ENCODE data around the gene R3HDM2. TPM values are rescaled to one million over a fixed set of nuclear protein-coding genes. Genes with fewer than 3 reads are reported as not detected.

The R3HDM2 gene
- total and polyA plus RNA-seq, 2 of the 13 experiments (the other 11 are each of a cell fraction or from before 2014, with no cell fraction given), result 11.1 to 23.5 TPM

DNA sequence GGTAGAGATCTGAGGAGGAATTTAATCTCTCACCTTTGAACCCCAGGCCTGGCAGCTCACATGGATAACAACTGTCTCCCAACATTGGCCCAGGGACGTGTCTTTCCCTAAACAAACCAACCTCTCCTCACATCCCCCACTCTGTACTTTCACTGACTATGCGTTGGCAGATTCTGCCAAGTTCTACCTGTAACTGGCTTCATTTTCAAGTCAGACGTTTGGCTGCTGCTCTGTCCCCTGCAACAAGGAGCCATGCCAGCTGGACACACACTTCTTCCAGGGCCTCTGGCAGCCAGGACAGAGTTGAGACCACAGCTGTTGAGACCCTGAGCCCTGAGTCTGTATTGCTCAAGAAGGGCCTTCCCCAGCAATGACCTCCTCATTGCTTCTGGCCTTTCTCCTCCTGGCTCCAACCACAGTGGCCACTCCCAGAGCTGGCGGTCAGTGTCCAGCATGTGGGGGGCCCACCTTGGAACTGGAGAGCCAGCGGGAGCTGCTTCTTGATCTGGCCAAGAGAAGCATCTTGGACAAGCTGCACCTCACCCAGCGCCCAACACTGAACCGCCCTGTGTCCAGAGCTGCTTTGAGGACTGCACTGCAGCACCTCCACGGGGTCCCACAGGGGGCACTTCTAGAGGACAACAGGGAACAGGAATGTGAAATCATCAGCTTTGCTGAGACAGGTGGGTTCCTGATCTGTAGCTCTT is 3.8 kb upstream of the R3HDM2 start, which contains the start of gene INHBC (continued):
- TF ChIP-seq MXD4 (CRISPR knock-in tag; IDR thresholded peaks at IDR 0.05), result no peak
- TF ChIP-seq, protein P1, sequence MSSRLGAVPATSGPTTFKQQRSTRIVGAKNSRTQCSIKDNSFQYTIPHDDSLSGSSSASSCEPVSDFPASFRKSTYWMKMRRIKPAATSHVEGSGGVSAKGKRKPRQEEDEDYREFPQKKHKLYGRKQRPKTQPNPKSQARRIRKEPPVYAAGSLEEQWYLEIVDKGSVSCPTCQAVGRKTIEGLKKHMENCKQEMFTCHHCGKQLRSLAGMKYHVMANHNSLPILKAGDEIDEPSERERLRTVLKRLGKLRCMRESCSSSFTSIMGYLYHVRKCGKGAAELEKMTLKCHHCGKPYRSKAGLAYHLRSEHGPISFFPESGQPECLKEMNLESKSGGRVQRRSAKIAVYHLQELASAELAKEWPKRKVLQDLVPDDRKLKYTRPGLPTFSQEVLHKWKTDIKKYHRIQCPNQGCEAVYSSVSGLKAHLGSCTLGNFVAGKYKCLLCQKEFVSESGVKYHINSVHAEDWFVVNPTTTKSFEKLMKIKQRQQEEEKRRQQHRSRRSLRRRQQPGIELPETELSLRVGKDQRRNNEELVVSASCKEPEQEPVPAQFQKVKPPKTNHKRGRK (CRISPR knock-in tag; IDR thresholded peaks at IDR 0.05), result no peak
- peak; percentile 45 to 55; a peak in 2 of 4 replicates for TF ChIP-seq POLR2A (IDR thresholded peaks at IDR 0.05; ENCODE audit: insufficient read depth in 1 of 2, low read depth in 2 of 2, low read length in 2 of 2)
- TF ChIP-seq ATM (IDR thresholded peaks at IDR 0.05; ENCODE audit: borderline replicate concordance), result no peak
- no peak for TF ChIP-seq ZNF24 (IDR thresholded peaks at IDR 0.05)
- TF ChIP-seq, protein P2, sequence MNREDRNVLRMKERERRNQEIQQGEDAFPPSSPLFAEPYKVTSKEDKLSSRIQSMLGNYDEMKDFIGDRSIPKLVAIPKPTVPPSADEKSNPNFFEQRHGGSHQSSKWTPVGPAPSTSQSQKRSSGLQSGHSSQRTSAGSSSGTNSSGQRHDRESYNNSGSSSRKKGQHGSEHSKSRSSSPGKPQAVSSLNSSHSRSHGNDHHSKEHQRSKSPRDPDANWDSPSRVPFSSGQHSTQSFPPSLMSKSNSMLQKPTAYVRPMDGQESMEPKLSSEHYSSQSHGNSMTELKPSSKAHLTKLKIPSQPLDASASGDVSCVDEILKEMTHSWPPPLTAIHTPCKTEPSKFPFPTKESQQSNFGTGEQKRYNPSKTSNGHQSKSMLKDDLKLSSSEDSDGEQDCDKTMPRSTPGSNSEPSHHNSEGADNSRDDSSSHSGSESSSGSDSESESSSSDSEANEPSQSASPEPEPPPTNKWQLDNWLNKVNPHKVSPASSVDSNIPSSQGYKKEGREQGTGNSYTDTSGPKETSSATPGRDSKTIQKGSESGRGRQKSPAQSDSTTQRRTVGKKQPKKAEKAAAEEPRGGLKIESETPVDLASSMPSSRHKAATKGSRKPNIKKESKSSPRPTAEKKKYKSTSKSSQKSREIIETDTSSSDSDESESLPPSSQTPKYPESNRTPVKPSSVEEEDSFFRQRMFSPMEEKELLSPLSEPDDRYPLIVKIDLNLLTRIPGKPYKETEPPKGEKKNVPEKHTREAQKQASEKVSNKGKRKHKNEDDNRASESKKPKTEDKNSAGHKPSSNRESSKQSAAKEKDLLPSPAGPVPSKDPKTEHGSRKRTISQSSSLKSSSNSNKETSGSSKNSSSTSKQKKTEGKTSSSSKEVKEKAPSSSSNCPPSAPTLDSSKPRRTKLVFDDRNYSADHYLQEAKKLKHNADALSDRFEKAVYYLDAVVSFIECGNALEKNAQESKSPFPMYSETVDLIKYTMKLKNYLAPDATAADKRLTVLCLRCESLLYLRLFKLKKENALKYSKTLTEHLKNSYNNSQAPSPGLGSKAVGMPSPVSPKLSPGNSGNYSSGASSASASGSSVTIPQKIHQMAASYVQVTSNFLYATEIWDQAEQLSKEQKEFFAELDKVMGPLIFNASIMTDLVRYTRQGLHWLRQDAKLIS (CRISPR knock-in tag; IDR thresholded peaks at IDR 0.05), result no peak
- no peak for TF ChIP-seq FOSL1 (CRISPR knock-in tag; IDR thresholded peaks at IDR 0.05; ENCODE audit: borderline replicate concordance)
- TF ChIP-seq ZNF547 (CRISPR knock-in tag; IDR thresholded peaks at IDR 0.05), result no peak
- TF ChIP-seq SIN3A (IDR thresholded peaks at IDR 0.05; ENCODE audit: borderline replicate concordance, low read depth, low read length), result no peak
- peak; percentile 38 for TF ChIP-seq SAP130 (CRISPR knock-in tag; IDR thresholded peaks at IDR 0.05; ENCODE audit: low read depth)
- TF ChIP-seq, protein P3, sequence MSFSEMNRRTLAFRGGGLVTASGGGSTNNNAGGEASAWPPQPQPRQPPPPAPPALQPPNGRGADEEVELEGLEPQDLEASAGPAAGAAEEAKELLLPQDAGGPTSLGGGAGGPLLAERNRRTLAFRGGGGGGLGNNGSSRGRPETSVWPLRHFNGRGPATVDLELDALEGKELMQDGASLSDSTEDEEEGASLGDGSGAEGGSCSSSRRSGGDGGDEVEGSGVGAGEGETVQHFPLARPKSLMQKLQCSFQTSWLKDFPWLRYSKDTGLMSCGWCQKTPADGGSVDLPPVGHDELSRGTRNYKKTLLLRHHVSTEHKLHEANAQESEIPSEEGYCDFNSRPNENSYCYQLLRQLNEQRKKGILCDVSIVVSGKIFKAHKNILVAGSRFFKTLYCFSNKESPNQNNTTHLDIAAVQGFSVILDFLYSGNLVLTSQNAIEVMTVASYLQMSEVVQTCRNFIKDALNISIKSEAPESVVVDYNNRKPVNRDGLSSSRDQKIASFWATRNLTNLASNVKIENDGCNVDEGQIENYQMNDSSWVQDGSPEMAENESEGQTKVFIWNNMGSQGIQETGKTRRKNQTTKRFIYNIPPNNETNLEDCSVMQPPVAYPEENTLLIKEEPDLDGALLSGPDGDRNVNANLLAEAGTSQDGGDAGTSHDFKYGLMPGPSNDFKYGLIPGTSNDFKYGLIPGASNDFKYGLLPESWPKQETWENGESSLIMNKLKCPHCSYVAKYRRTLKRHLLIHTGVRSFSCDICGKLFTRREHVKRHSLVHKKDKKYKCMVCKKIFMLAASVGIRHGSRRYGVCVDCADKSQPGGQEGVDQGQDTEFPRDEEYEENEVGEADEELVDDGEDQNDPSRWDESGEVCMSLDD (CRISPR knock-in tag; IDR thresholded peaks at IDR 0.05; ENCODE audit: borderline replicate concordance), result 0 out of 2 replicates have a peak, but pooled peaks have one; percentile 22
- no peak for TF ChIP-seq STAG1 (CRISPR knock-in tag; IDR thresholded peaks at IDR 0.05)
- TF ChIP-seq SP140L (CRISPR knock-in tag; IDR thresholded peaks at IDR 0.05; ENCODE audit: borderline replicate concordance), result no peak
- 0 out of 2 replicates have a peak, but pooled peaks have one; percentile 41 for TF ChIP-seq ZBTB38 (CRISPR knock-in tag; IDR thresholded peaks at IDR 0.05)
- peak; percentile 16; the same call in 1 of the 2 replicates for TF ChIP-seq KDM3A (CRISPR knock-in tag; IDR thresholded peaks at IDR 0.05; ENCODE audit: low read depth)
- TF ChIP-seq ZNF777 (CRISPR knock-in tag; IDR thresholded peaks at IDR 0.05), result no peak
- 0 out of 4 replicates have a peak, but pooled peaks of 1 of the 2 experiments have one; percentile 5 for TF ChIP-seq NR2F1 (CRISPR knock-in tag; IDR thresholded peaks at IDR 0.05)
- no peak for TF ChIP-seq ZSCAN31 (CRISPR knock-in tag; IDR thresholded peaks at IDR 0.05; ENCODE audit: low read depth)
- 0 out of 2 replicates have a peak, but pooled peaks have one; percentile 86 for TF ChIP-seq SNAI1 (CRISPR knock-in tag; IDR thresholded peaks at IDR 0.05; ENCODE audit: borderline replicate concordance)
- TF ChIP-seq, protein P4, sequence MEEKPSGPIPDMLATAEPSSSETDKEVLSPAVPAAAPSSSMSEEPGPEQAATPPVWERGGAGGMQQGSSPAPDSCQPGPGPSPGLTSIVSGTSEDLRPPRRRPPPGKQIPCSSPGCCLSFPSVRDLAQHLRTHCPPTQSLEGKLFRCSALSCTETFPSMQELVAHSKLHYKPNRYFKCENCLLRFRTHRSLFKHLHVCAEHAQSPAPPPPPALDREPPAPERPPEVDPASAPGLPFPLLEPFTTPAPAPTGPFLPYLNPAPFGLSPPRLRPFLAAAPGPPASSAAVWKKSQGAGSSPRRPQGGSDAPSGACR (CRISPR knock-in tag; IDR thresholded peaks at IDR 0.05), result 0 out of 2 replicates have a peak, but pooled peaks have one; percentile 31
- TF ChIP-seq ZNF766 (CRISPR knock-in tag; IDR thresholded peaks at IDR 0.05; ENCODE audit: borderline replicate concordance), result no peak
- no peak for TF ChIP-seq ZNF30 (CRISPR knock-in tag; IDR thresholded peaks at IDR 0.05)
